Measurements from ENCODE around the gene CD8B. TPM values are rescaled to one million over a fixed set of nuclear protein-coding genes. Genes with fewer than 3 reads are reported as not detected.

CD8B gene
- total and polyA plus RNA-seq, 2 donors (not counting 3 experiments of a cell fraction or from before 2014, with no cell fraction given): not detected

DNA sequence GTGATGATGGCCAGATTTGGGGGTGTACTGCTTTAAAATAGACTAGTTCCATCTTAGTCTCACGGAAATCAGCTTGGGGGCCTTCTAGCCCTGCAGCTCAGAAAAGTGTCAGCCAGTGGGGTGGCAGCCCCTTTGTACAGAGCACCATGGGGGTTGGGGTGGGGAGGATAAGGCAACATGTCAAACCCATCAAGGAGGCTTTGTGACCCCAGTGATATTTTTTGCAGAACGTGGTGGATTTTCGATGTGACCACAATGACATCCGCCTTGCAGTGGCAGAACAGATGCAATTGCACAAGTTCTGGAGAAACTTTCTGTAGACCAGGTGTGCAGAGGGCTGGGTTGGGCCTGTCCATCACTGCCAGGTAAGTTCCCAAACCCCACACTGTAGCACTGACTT is 67.9 kb downstream of the CD8B start:
- H3K4me1 ChIP-seq (ENCODE audit: control insufficient read depth, extremely low read depth, insufficient read depth, low read length): no peaks in the 10 kb centered on the region
- H3K27ac ChIP-seq (ENCODE audit: insufficient read depth, low read depth, low read length): no peak overlapping the region
- no peak for DNase-seq (ENCODE audit: low read depth, low spot score)
- no peak overlapping the region for H3K4me2 ChIP-seq (ENCODE audit: insufficient read depth, low read length)
- no peak for FAIRE-seq
- no peak overlapping the region for H3K9ac ChIP-seq (replicated peaks; ENCODE audit: extremely low read depth, insufficient read depth, low read length)
- no peaks in the 10 kb centered on the region for H3K36me3 ChIP-seq (ENCODE audit: control insufficient read depth in 2 of 2, extremely low read depth in 1 of 2, insufficient read depth in 2 of 2, low read length in 2 of 2)
- no TSS peak for BruUV-seq (replicated peaks)
- no peak overlapping the region for H2AFZ ChIP-seq (ENCODE audit: low read depth, low read length)
- H3K79me2 ChIP-seq (ENCODE audit: control insufficient read depth, insufficient read depth, low read length): no peaks in the 10 kb centered on the region
- dilution Hi-C loops (cut with MboI; ENCODE audit: extremely low pct_ligation_motif_present, low sequenced_read_pairs) (no loop called here), intact Hi-C loops (cut with micrococcal nuclease) (no loop called here)
- CTCF ChIA-PET: no interaction called here
- peaks cover 3% of the 10 kb centered on the region for H3K9me3 ChIP-seq (replicated peaks; ENCODE audit: control insufficient read depth, insufficient read depth, low read length)
- no peak overlapping the region for H3K4me3 ChIP-seq (replicated peaks in 1 of 3; ENCODE audit: insufficient read depth in 1 of 3, low read depth in 1 of 3, low read length in 3 of 3)
- H3K9me1 ChIP-seq (replicated peaks; ENCODE audit: control insufficient read depth, extremely low read depth, insufficient read depth, low read length): no peaks in the 10 kb centered on the region
- POLR2A ChIA-PET: no interaction called here
- H4K20me1 ChIP-seq (replicated peaks; ENCODE audit: control insufficient read depth, extremely low read depth, insufficient read depth, low read length): no peaks in the 10 kb centered on the region
- peaks cover 36 to 52% of the 10 kb centered on the region in 2 experiments for H3K27me3 ChIP-seq (ENCODE audit: control insufficient read depth in 2 of 2, insufficient read depth in 2 of 2, low read length in 2 of 2)
- TF ChIP-seq POLR2A (IDR thresholded peaks at IDR 0.05; ENCODE audit: low read depth, low read length) (no peak), MYC (IDR thresholded peaks at IDR 0.05; ENCODE audit: low read depth, low read length) (no peak), FOS (IDR thresholded peaks at IDR 0.05; ENCODE audit: borderline replicate concordance, insufficient read depth, low read length) (no peak), POLR2AphosphoS5 (IDR thresholded peaks at IDR 0.05; ENCODE audit: insufficient read depth, low read depth, low read length) (no peak), EZH2 (IDR thresholded peaks at IDR 0.05; ENCODE audit: borderline replicate concordance, low read depth, low read length, severe bottlenecking) (no peak), GATA2 (IDR thresholded peaks at IDR 0.05; ENCODE audit: insufficient read depth, insufficient read length, low read depth, low read length) (no peak), JUN (IDR thresholded peaks at IDR 0.05; ENCODE audit: borderline replicate concordance, insufficient read depth, insufficient read length, low read depth) (no peak)
- TF ChIP-seq, protein P1, sequence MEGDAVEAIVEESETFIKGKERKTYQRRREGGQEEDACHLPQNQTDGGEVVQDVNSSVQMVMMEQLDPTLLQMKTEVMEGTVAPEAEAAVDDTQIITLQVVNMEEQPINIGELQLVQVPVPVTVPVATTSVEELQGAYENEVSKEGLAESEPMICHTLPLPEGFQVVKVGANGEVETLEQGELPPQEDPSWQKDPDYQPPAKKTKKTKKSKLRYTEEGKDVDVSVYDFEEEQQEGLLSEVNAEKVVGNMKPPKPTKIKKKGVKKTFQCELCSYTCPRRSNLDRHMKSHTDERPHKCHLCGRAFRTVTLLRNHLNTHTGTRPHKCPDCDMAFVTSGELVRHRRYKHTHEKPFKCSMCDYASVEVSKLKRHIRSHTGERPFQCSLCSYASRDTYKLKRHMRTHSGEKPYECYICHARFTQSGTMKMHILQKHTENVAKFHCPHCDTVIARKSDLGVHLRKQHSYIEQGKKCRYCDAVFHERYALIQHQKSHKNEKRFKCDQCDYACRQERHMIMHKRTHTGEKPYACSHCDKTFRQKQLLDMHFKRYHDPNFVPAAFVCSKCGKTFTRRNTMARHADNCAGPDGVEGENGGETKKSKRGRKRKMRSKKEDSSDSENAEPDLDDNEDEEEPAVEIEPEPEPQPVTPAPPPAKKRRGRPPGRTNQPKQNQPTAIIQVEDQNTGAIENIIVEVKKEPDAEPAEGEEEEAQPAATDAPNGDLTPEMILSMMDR (IDR thresholded peaks at IDR 0.05; ENCODE audit: extremely low read depth in 1 of 2, insufficient read depth in 1 of 2, low read depth in 1 of 2, low read length in 2 of 2): no peak
- TF ChIP-seq, protein P2, sequence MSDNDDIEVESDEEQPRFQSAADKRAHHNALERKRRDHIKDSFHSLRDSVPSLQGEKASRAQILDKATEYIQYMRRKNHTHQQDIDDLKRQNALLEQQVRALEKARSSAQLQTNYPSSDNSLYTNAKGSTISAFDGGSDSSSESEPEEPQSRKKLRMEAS (IDR thresholded peaks at IDR 0.05; ENCODE audit: insufficient read depth, insufficient read length): no peak
